CD8-positive, alpha-beta memory T cell (primary cell): Measurements from ENCODE around the gene KRTAP16-1. TPM values are rescaled to one million over a fixed set of nuclear protein-coding genes. Genes with fewer than 3 reads are reported as not detected.
A peak's percentile ranks its signal among the peaks of the same experiment; 100 is the strongest.

ENCODE experiments used
- CTCF ChIA-PET: fragments of 350-600 bp; sonication (Branson Sonifier 250); formaldehyde crosslinking; loops from one replicate; lab custom pipeline; 2021; ENCODE audit warnings: antibody characterized with exemption; lab: Charles Lee
- POLR2A ChIA-PET: fragments of 350-600 bp; sonication (Branson Sonifier 250); formaldehyde crosslinking; loops from one replicate; lab custom pipeline; 2021; ENCODE audit warnings: antibody characterized with exemption; lab: Charles Lee
- DNase-seq, 5 donors: peaks; one replicate each; pipeline versions ENCODE4 v3.0.0 to v3.0.0-alpha.2; 2020 to 2022; ENCODE audit warnings: mixed read lengths in 1 of 5
- H3K27ac ChIP-seq: one replicate; pipeline ENCODE4 v1.7.0; 2013; ENCODE audit warnings: low read depth, mild to moderate bottlenecking, low read length, moderate library complexity
- H3K27me3 ChIP-seq: 2 replicates; pipeline ENCODE4 v1.7.0; 2013; ENCODE audit warnings: low read length, mild to moderate bottlenecking; ENCODE audit not compliant: insufficient read depth, poor library complexity, severe bottlenecking
- H3K36me3 ChIP-seq: 2 replicates; pipeline ENCODE4 v1.7.0; 2013; ENCODE audit warnings: mild to moderate bottlenecking, low read length, moderate library complexity; ENCODE audit not compliant: insufficient read depth
- H3K4me1 ChIP-seq: 2 replicates; pipeline ENCODE4 v1.7.0; 2013; ENCODE audit warnings: mild to moderate bottlenecking, low read length, moderate library complexity; ENCODE audit not compliant: insufficient read depth
- H3K4me3 ChIP-seq: 2 replicates; pipeline ENCODE4 v1.7.0; 2013; ENCODE audit warnings: mild to moderate bottlenecking, low read length
- H3K9me3 ChIP-seq: 2 replicates; pipeline ENCODE4 v1.7.0; 2013; ENCODE audit warnings: mild to moderate bottlenecking, low read length
- H3K27ac Mint-ChIP-seq, 8 donors: one replicate each; pipeline ENCODE4 v1.8.0; 2020 to 2021; ENCODE audit warnings: mixed read lengths in 8 of 8, mild to moderate bottlenecking in 6 of 8, inconsistent platforms in 3 of 8, moderate library complexity in 3 of 8
- H3K27me3 Mint-ChIP-seq, 2 donors: one replicate each; pipeline ENCODE4 v1.8.0; 2020 to 2021; ENCODE audit warnings: mixed read lengths in 2 of 2, mild to moderate bottlenecking in 1 of 2, moderate library complexity in 1 of 2
- H3K36me3 Mint-ChIP-seq, 3 donors: one replicate each; pipeline ENCODE4 v1.8.0; 2020 to 2021; ENCODE audit warnings: mixed read lengths in 3 of 3, inconsistent platforms in 1 of 3, mild to moderate bottlenecking in 1 of 3
- H3K4me1 Mint-ChIP-seq, 3 donors: one replicate each; pipeline ENCODE4 v1.8.0; 2020 to 2021; ENCODE audit warnings: mixed read lengths in 3 of 3, inconsistent platforms in 1 of 3, mild to moderate bottlenecking in 1 of 3
- H3K4me3 Mint-ChIP-seq, 7 donors: one replicate each; pipeline ENCODE4 v1.8.0; 2020 to 2021; ENCODE audit warnings: mixed read lengths in 7 of 7, mild to moderate bottlenecking in 6 of 7, moderate library complexity in 4 of 7, inconsistent platforms in 2 of 7
- H3K9me3 Mint-ChIP-seq, 5 donors: one replicate each; pipeline ENCODE4 v1.8.0; 2020 to 2022; ENCODE audit warnings: mixed read lengths in 5 of 5, mild to moderate bottlenecking in 3 of 5, moderate library complexity in 2 of 5, inconsistent platforms in 1 of 5
- polyA plus RNA-seq: library from polyadenylated mRNA; unstranded; fragments of 300-500 nt; fragmentation: Illumina TruSeq; gene quantifications from one replicate; pipeline ENCODE4 v1.2.3, GENCODE V29; 2021
- total RNA-seq, 2 experiments: library from RNA; stranded (reverse); gene quantifications; one replicate each; pipeline ENCODE4 v1.2.3, GENCODE V29; 2021

The KRTAP16-1 gene
- total and polyA plus RNA-seq, 3 experiments from 2014 or later, result 0.58 TPM; not detected in 2

GRCh38 chr17:41322094-41322902, 13.2 kb upstream of the KRTAP16-1 start:
- peak overlapping the region in 6 of 8 donors; percentile 71 to 96 (median 82) for H3K27ac Mint-ChIP-seq
- peaks cover 3 to 10% (median 4%) of the 10 kb centered on the region in 5 donors for H3K9me3 Mint-ChIP-seq
- H3K27ac ChIP-seq, result no peak overlapping the region
- H3K9me3 ChIP-seq, result peaks cover 12% of the 10 kb centered on the region
- peak in 2 of 5 donors; percentile 46 to 61 for DNase-seq
- no peaks in the 10 kb centered on the region for H3K27me3 ChIP-seq
- no peaks in the 10 kb centered on the region for H3K36me3 ChIP-seq
- H3K36me3 Mint-ChIP-seq, result peaks cover 0 to 8% (median 0%) of the 10 kb centered on the region in 3 donors
- CTCF ChIA-PET, result interaction anchor here (0.7 to 3.3 kb wide), 24 partner anchors 9 to 462 kb away, joined by 3 to 28 read pairs (median 4); partner anchors contain the start of genes KRTAP16-1 and KRTAP29-1
- POLR2A ChIA-PET, result interaction anchor here (0.7 to 1.5 kb wide), 2 partner anchors 14 to 125 kb away, joined by 3 to 10 read pairs; partner anchors contain the start of gene KRTAP16-1
- no peak overlapping the region for H3K4me3 ChIP-seq
- H3K4me3 Mint-ChIP-seq, result no peak overlapping the region
- no peaks in the 10 kb centered on the region for H3K27me3 Mint-ChIP-seq
- peaks cover 37% of the 10 kb centered on the region for H3K4me1 ChIP-seq
- peaks cover 40 to 62% (median 54%) of the 10 kb centered on the region in 3 donors for H3K4me1 Mint-ChIP-seq

GRCh38 chr17:41318231-41318630, 9.1 kb upstream of the KRTAP16-1 start:
- Mint-ChIP-seq H3K27ac (no peak overlapping the region), H3K4me1 (peaks cover 16 to 26% (median 18%) of the 10 kb centered on the region in 3 donors), H3K4me3 (no peak overlapping the region), H3K9me3 (peaks cover 3 to 10% (median 4%) of the 10 kb centered on the region in 5 donors), H3K27me3 (peaks cover 0 to 12% of the 10 kb centered on the region in 2 donors), H3K36me3 (peaks cover 0 to 8% (median 0%) of the 10 kb centered on the region in 3 donors)
- Histone ChIP-seq H3K27me3 (no peaks in the 10 kb centered on the region), H3K4me3 (no peak overlapping the region), H3K4me1 (peaks cover 11% of the 10 kb centered on the region), H3K36me3 (no peaks in the 10 kb centered on the region), H3K9me3 (peaks cover 12% of the 10 kb centered on the region), H3K27ac (no peak overlapping the region)
- ChIA-PET CTCF (interaction anchor here (0.8 to 1.8 kb wide), 2 partner anchors 10 to 14 kb away, joined by 3 to 5 read pairs; no protein-coding TSS in a partner anchor), POLR2A (no interaction called here)
- no peak for DNase-seq

DNA sequence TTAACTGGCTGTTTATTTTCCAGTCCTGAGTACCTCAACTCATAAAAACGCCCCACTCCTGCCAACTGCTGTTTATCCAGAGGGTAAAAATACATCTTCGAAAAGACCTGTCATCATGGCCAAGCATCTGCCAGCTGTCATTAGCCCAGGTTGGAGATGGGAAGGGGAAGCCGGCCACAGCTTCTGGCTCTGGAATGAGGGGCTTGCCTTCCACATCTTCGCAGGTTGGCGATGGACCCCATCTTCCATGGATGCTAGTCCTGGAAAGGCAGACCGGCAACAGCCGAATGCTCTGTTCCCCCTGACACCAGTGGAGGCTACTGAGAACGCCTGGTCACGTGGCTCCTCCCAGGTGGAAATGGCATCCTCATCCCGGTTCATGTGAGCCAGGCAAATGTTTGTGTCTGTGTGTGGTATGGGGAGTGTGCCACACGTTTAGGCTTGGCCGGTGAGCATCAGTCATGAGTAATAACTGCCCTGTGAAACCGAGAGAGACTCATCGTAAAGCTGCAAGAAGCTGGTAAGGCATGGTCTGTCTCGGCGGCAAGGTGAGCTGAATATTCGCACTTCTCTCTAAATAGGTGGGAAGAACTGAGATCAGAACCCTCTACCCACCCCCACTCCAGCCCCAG, 6.8 kb upstream of the KRTAP16-1 start:
- Histone ChIP-seq H3K27ac (no peak overlapping the region), H3K36me3 (no peaks in the 10 kb centered on the region), H3K4me3 (no peak overlapping the region), H3K4me1 (peaks cover 4% of the 10 kb centered on the region), H3K9me3 (peaks cover 12% of the 10 kb centered on the region), H3K27me3 (no peaks in the 10 kb centered on the region)
- H3K9me3 Mint-ChIP-seq, result peaks cover 3 to 10% (median 4%) of the 10 kb centered on the region in 5 donors
- H3K4me1 Mint-ChIP-seq, result peaks cover 5 to 20% (median 8%) of the 10 kb centered on the region in 3 donors
- H3K27me3 Mint-ChIP-seq, result peaks cover 0 to 12% of the 10 kb centered on the region in 2 donors
- CTCF ChIA-PET, result no interaction called here
- no peak overlapping the region for H3K4me3 Mint-ChIP-seq
- POLR2A ChIA-PET, result no interaction called here
- no peak overlapping the region for H3K27ac Mint-ChIP-seq
- DNase-seq, result no peak
- peaks cover 0 to 11% (median 2%) of the 10 kb centered on the region in 3 donors for H3K36me3 Mint-ChIP-seq

- Histone ChIP-seq H3K4me3 (no peak within 1 kb of the TSS), H3K36me3 (no peaks in the 10 kb centered on the region), H3K9me3 (peaks cover 8% of the 10 kb centered on the region), H3K4me1 (peaks cover 11% of the 10 kb centered on the region), H3K27ac (no peak within 1 kb of the TSS), H3K27me3 (no peaks in the 10 kb centered on the region)
- Mint-ChIP-seq H3K27ac (peak within 1 kb of the TSS in 3 of 8 donors; percentile 14 to 58 (median 23)), H3K4me3 (no peak within 1 kb of the TSS), H3K9me3 (peaks cover 3 to 10% (median 3%) of the 10 kb centered on the region in 5 donors), H3K4me1 (peaks cover 11 to 21% (median 15%) of the 10 kb centered on the region in 3 donors), H3K27me3 (peaks cover 0 to 12% of the 10 kb centered on the region in 2 donors), H3K36me3 (peaks cover 0 to 11% (median 2%) of the 10 kb centered on the region in 3 donors)
- CTCF ChIA-PET, result no interaction called here
- POLR2A ChIA-PET, result no interaction called here
- DNase-seq, result no peak
Measured at GRCh38 chr17:41315204-41315794, 6.2 kb upstream of the KRTAP16-1 start, which contains the start of gene KRTAP17-1. TSS of gene KRTAP17-1 (minus strand) at chr17:41315710. CDS start at chr17:41315650, 60 bp downstream.

- peaks cover 0 to 3% (median 2%) of the 10 kb centered on the region in 3 donors for H3K36me3 Mint-ChIP-seq
- peak overlapping the region in 6 of 8 donors; percentile 16 to 95 (median 60) for H3K27ac Mint-ChIP-seq
- DNase-seq, result no peak
- Histone ChIP-seq H3K36me3 (no peaks in the 10 kb centered on the region), H3K9me3 (no peaks in the 10 kb centered on the region), H3K27me3 (no peaks in the 10 kb centered on the region), H3K27ac (no peak overlapping the region), H3K4me3 (no peak overlapping the region), H3K4me1 (peaks cover 48% of the 10 kb centered on the region)
- peaks cover 2 to 10% of the 10 kb centered on the region in 2 donors for H3K27me3 Mint-ChIP-seq
- peaks cover 50 to 63% (median 56%) of the 10 kb centered on the region in 3 donors for H3K4me1 Mint-ChIP-seq
- H3K4me3 Mint-ChIP-seq, result peak overlapping the region in 1 of 7 donors; percentile 45
- ChIA-PET POLR2A (no interaction called here), CTCF (no interaction called here)
- H3K9me3 Mint-ChIP-seq, result no peaks in the 10 kb centered on the region
Measured at GRCh38 chr17:41311111-41311510, 2.0 kb upstream of the KRTAP16-1 start.

- Histone ChIP-seq H3K4me1 (peaks cover 48% of the 10 kb centered on the region), H3K27me3 (no peaks in the 10 kb centered on the region), H3K4me3 (peak overlapping the region; percentile 35), H3K36me3 (no peaks in the 10 kb centered on the region), H3K27ac (peak overlapping the region; percentile 55), H3K9me3 (no peaks in the 10 kb centered on the region)
- no peaks in the 10 kb centered on the region for H3K9me3 Mint-ChIP-seq
- H3K36me3 Mint-ChIP-seq, result peaks cover 0 to 4% (median 3%) of the 10 kb centered on the region in 3 donors
- H3K27me3 Mint-ChIP-seq, result peaks cover 0 to 2% of the 10 kb centered on the region in 2 donors
- peak; percentile 72 to 95 (median 92) for DNase-seq
- H3K4me1 Mint-ChIP-seq, result peaks cover 52 to 66% (median 58%) of the 10 kb centered on the region in 3 donors
- ChIA-PET POLR2A (interaction anchor here (0.6 to 2.1 kb wide), 6 partner anchors 14 to 490 kb away, joined by 3 to 11 read pairs (median 5); partner anchors contain the start of gene EIF1), CTCF (interaction anchor here (1.0 to 1.9 kb wide), 9 partner anchors 10 to 398 kb away, joined by 3 to 28 read pairs (median 4); no protein-coding TSS in a partner anchor)
- H3K27ac Mint-ChIP-seq, result peak overlapping the region; percentile 95 to 100 (median 98)
- peak overlapping the region; percentile 66 to 86 (median 71) for H3K4me3 Mint-ChIP-seq
Measured at GRCh38 chr17:41308251-41308917, 725 bp downstream of the KRTAP16-1 start.

- peaks cover 52 to 66% (median 58%) of the 10 kb centered on the region in 3 donors for H3K4me1 Mint-ChIP-seq
- Histone ChIP-seq H3K9me3 (no peaks in the 10 kb centered on the region), H3K27me3 (no peaks in the 10 kb centered on the region), H3K27ac (peak overlapping the region; percentile 55), H3K4me1 (peaks cover 48% of the 10 kb centered on the region), H3K36me3 (no peaks in the 10 kb centered on the region), H3K4me3 (no peak overlapping the region)
- H3K36me3 Mint-ChIP-seq, result peaks cover 0 to 4% (median 3%) of the 10 kb centered on the region in 3 donors
- H3K4me3 Mint-ChIP-seq, result peak overlapping the region; percentile 66 to 86 (median 71)
- ChIA-PET CTCF (interaction anchor here (1.3 to 1.9 kb wide), 3 partner anchors 11 to 32 kb away, joined by 5 to 28 read pairs (median 7); no protein-coding TSS in a partner anchor), POLR2A (interaction anchor here (0.6 to 2.1 kb wide), 5 partner anchors 15 to 489 kb away, joined by 4 to 11 read pairs (median 5); partner anchors contain the start of gene EIF1)
- H3K27me3 Mint-ChIP-seq, result peaks cover 0 to 2% of the 10 kb centered on the region in 2 donors
- no peaks in the 10 kb centered on the region for H3K9me3 Mint-ChIP-seq
- DNase-seq, result no peak
- peak overlapping the region; percentile 95 to 100 (median 98) for H3K27ac Mint-ChIP-seq
Measured at GRCh38 chr17:41307647-41308046, 1.5 kb downstream of the KRTAP16-1 start.
